ENCODE data around the gene CAP1. TPM values are rescaled to one million over a fixed set of nuclear protein-coding genes. Genes with fewer than 3 reads are reported as not detected.

Gene CAP1
- total and polyA plus RNA-seq, 10 donors: 124 to 608 (median 348) TPM

DNA sequence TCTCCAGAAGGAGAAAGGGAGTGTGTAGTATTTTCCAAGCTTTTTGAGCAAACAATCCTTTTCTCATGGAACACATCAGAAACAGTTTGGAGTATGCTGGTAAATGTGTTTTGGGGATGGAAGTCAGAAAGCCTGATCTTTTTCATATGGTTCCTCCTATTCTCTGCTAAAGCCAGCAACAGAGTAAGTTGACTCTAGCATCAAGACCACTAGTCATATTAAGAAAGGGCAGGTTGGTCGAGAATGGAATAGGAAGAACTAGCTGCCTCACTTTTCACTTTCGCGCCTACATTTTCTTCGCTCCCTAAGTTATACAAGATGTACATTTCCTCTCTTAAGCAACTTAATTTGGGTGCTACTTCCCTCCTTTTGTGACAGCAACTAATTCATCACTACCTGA, 32.5 kb downstream of the CAP1 start:
- WGBS, 5 donors: 54 to 94% (median 78%) methylated on average over 4 of the region's 4 CpGs
- H3K4me3 ChIP-seq: no peak overlapping the region
- intact Hi-C loops (cut with DNase I; ENCODE audit: low total_unique reads): no loop called here
- DNase-seq: no peak
- H3K4me1 ChIP-seq: peaks cover 0 to 62% (median 24%) of the 10 kb centered on the region in 6 donors
- H3K27ac ChIP-seq: peak overlapping the region in 2 of 8 donors; percentile 28 to 36
- TF ChIP-seq, protein P1, sequence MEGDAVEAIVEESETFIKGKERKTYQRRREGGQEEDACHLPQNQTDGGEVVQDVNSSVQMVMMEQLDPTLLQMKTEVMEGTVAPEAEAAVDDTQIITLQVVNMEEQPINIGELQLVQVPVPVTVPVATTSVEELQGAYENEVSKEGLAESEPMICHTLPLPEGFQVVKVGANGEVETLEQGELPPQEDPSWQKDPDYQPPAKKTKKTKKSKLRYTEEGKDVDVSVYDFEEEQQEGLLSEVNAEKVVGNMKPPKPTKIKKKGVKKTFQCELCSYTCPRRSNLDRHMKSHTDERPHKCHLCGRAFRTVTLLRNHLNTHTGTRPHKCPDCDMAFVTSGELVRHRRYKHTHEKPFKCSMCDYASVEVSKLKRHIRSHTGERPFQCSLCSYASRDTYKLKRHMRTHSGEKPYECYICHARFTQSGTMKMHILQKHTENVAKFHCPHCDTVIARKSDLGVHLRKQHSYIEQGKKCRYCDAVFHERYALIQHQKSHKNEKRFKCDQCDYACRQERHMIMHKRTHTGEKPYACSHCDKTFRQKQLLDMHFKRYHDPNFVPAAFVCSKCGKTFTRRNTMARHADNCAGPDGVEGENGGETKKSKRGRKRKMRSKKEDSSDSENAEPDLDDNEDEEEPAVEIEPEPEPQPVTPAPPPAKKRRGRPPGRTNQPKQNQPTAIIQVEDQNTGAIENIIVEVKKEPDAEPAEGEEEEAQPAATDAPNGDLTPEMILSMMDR (IDR thresholded peaks at IDR 0.05 in 8 of 11, conservative IDR thresholded peaks at IDR 0.05 in 3 of 11): no peak
- peaks cover 11 to 100% (median 84%) of the 10 kb centered on the region in 6 donors for H3K36me3 ChIP-seq
- no peaks in the 10 kb centered on the region for H3K27me3 ChIP-seq (replicated peaks in 1 of 7)
- H3K9me3 ChIP-seq: no peaks in the 10 kb centered on the region

DNA sequence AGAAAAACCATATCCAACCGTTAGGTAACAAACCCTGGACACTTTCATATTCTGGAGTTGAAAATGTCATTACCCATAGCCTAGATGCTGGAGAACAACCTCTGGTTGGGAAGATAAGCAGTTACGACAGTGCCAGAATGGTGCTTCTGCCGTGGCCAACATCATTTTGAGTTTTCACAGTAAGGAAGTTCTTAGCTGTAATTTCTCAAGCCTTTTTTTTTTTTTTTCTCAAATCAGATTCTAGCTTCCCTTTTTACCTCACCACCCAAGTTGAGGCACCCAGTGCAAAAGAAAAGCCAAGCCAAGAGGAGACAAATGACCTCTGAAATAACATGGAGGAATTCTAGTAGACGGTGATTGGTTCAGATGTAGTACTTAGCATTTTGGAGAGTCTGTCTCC, 34.7 kb downstream of the CAP1 start:
- intact Hi-C loops (cut with DNase I; ENCODE audit: low total_unique reads): no loop called here
- peaks cover 5 to 99% (median 68%) of the 10 kb centered on the region in 6 donors for H3K36me3 ChIP-seq
- 51 to 80% (median 63%) methylated on average over 4 of the region's 4 CpGs for WGBS, 5 donors

DNA sequence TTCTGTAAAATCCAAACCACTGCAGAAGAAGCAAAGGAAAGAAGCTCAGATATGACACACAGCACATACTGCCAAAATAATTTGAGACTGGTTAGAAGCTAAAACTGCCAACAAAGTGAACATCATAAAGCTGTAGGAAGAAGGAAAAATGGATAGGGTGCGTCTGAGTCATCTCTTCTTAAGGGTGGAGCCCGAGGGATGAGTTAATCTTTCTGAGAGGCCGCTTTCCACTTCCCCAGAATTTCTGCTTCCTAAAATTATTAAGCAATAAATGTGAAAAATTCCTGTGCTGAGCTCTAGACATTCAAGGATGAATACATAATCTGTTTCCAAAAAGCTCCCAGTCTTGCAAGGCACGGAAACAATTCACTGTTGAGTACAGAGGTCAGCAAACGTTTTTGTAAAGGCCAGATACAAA, 36.4 kb downstream of the CAP1 start:
- Histone ChIP-seq H3K4me1 (peaks cover 0 to 88% (median 30%) of the 10 kb centered on the region in 6 donors), H3K36me3 (peaks cover 2 to 99% (median 53%) of the 10 kb centered on the region in 6 donors), H3K27me3 (replicated peaks in 1 of 7) (no peaks in the 10 kb centered on the region), H3K9me3 (no peaks in the 10 kb centered on the region), H3K4me3 (no peak overlapping the region), H3K27ac (peak overlapping the region in 6 of 8 donors; percentile 1 to 78 (median 45))
- no peak for DNase-seq
- intact Hi-C loops (cut with DNase I; ENCODE audit: low total_unique reads): no loop called here
- WGBS, 5 donors: 49 to 70% (median 58%) methylated on average over 5 of the region's 5 CpGs
- TF ChIP-seq, protein P1 (IDR thresholded peaks at IDR 0.05 in 8 of 11, conservative IDR thresholded peaks at IDR 0.05 in 3 of 11): no peak
- TF ChIP-seq POLR2AphosphoS5 (IDR thresholded peaks at IDR 0.05) (no peak), POLR2A (IDR thresholded peaks at IDR 0.05) (no peak)

More for the DNA sequence above, 34.7 kb downstream of the CAP1 start:
- H3K27me3 ChIP-seq (replicated peaks in 1 of 7): no peaks in the 10 kb centered on the region
- DNase-seq: no peak
- H3K4me1 ChIP-seq: peaks cover 0 to 74% (median 30%) of the 10 kb centered on the region in 6 donors
- H3K4me3 ChIP-seq: no peak overlapping the region
- no peaks in the 10 kb centered on the region for H3K9me3 ChIP-seq
- TF ChIP-seq POLR2AphosphoS5 (IDR thresholded peaks at IDR 0.05): no peak
- peak overlapping the region in 7 of 8 donors; percentile 28 to 78 (median 46) for H3K27ac ChIP-seq

DNA sequence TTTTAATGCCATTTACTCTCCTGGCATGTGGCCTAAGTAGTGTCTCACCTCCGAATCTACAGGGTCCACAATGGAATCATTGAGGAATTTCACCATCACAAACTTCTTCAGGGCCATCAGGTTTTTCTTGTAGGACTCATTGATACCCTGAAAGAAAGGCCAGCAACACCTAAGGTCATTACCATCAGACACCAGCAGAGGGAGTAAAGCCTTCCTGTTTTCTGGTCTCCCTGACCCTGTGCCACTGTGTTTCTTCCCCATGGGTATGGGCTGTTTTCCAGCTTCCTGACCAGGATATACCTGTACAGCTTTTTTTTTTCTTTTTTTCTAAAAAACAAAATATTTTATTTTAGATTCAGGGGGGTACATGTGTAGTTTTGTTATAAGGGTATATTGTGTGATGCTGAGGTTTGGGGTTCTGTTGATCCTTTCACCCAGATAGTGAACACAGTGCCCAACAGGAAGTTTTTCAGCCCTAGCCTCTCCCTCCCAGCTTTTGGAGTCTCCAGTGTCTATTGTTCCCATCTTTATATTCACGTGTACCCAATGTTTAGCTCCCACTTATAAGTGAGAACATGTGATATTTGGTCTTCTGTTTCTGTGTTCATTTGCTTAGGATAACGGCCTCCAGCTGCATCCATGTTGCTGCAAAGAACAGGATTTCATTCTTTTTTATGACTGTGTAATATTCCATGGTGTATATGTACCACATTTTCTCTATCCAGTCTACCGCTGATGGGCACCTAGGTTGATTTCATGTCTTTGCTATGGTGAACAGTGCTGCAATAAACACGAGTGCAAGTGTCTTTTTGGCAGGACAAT, 38.2 kb downstream of the CAP1 start:
- H3K27me3 ChIP-seq (replicated peaks in 1 of 7): no peaks in the 10 kb centered on the region
- peaks cover 0 to 99% (median 38%) of the 10 kb centered on the region in 6 donors for H3K36me3 ChIP-seq
- TF ChIP-seq, protein P1 (IDR thresholded peaks at IDR 0.05 in 8 of 11, conservative IDR thresholded peaks at IDR 0.05 in 3 of 11): peak; percentile 63 to 85 (median 77)
- peak in 1 of 3 donors; percentile 24 for TF ChIP-seq POLR2AphosphoS5 (IDR thresholded peaks at IDR 0.05)
- TF ChIP-seq POLR2A (IDR thresholded peaks at IDR 0.05): no peak
- H3K4me1 ChIP-seq: peaks cover 0 to 83% (median 30%) of the 10 kb centered on the region in 6 donors
- no peak for DNase-seq
- intact Hi-C loops (cut with DNase I; ENCODE audit: low total_unique reads): no loop called here
- peak overlapping the region in 4 of 8 donors; percentile 13 to 78 (median 45) for H3K27ac ChIP-seq
- H3K4me3 ChIP-seq: no peak overlapping the region
- WGBS, 5 donors: 84 to 90% (median 89%) methylated on average over 5 of the region's 5 CpGs
- no peaks in the 10 kb centered on the region for H3K9me3 ChIP-seq
